GM04503 (cell line): ENCODE measurements around the gene MYORG.

ENCODE experiments used
- DNase-seq: peaks from one replicate; pipeline ENCODE4 v3.0.0-alpha.2; 2012; ENCODE audit warnings: low read depth

MYORG gene

DNA sequence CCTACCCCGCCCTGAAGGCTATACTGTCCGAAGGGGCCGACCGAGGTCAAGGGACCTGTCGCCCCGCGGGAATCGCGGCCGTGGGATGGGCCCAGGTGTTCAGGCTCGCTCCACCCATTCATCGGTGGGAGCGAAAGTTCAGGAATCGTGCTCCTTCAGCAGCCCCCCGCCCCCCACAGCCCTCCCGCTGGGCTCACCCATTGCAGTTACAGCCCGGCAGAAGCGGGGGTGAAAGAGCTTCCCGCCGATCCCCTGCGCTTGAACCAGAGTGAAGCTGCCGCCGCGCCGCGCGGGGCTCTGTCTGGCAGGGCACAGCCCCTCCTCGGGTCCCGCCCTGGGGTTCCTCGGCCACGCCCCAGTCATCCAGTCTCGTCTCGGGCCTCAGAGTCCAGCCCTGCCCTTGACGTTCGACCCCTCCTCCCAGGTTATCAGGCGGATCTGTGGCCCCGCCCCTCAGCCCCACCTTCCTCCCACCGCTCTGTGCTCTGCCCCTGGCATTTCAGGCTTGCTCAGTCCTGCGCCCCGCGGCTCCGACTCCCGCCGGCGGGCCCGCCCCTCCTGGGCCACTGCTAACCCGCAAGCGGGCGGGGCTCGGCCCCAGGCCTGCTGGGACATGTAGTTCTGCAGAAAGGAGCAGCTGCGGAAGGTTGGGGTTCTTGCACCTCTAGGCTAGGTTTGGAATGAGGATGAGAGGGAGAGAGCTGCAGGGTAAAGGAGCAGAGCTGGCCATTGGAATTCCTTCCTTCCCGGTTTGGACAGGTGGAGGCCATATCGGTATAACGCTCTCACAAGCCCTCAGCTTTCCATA, at the start of gene MYORG:
Gene MYORG (minus strand): TSS at position 303 of the 808 bp plus-strand sequence. CDS start 3,955 bp downstream, outside the sequence.
- peak; percentile 50 for DNase-seq

DNA sequence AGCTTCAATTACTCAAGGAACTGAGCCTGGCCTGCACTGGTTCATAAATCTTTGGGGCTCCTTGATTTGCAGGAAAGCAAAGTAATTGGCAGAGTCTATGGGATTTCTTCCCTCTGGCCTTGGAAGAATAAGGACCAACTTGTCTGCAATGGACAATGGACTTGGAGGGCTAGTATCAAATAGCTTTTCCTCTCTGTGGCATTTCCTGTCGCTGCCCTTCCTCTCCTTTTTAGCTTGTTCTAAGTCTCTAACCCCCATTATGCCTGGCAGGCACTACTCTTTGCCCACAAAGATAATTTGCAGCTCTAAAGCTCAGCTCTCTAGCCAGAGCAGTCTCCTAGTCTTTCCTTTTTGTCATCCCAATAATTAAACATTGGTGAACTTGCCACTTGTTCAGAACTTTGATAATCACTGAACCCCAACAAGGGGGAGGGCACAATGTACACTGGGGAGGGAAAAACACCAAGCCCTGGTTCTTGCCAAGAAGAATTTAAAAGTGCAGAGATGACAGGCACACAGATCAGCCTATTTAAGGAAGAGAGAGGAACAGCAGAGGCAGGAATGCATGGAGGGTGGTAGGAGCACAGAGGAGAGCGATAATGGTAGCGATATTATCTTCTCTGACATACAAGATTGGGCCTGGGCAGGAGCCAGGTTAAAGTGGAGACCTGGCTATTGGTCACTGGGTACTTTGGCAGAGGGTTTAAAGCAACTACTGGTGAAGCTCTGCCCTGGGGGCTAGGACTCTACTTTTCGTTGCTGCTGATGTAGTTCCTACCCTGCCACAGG, 43.2 kb upstream of the MYORG start:
- DNase-seq = no peak

DNA sequence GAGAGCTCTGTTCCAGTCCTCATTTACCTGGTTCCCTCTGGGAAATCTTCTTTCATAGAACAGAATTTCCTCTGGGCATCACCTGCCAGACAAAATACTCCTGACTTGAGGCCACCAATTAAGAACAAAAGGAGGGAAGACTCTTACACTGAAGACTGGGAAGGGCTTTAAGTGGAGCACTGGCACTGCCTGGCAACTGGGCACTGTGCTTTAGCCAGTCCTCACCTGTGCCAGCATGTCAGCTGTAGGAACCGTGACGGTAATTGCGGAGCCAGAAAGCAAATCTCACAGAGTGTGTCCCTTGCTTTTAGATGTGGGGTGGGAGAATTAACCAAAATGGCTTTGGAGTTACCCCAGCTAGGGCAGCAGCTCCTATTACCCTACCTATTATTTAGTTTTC, 41.0 kb upstream of the MYORG start:
- DNase-seq = no peak

DNA sequence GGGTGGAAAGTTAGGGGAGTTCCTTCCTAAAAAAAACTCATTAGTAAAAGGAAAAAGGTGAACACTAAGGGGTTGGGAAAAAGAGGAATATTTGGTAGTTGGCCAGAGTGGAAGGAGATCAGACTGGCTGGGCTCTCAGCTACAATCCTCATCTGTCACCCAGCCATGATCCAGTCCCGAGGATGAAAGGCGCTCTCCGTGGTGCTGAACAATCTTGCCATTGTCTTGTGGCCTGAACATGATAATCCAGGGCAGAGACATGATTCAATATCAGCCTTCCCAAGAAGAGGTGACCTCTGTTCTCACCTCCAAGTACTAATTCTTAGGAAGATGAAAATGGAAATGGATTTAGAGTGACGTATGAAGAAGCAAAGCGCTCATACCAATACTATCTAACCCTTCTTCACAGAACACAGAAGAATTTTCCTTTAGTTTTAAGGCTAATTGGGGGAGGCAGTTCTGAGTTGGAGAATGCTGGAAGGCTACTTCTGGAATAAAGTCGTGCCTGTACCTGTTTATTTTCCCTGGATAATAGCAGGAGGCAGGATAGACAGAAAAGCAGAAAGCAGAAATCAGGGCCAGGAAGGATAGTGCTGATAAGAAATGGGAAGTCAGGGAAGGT, 36.6 kb upstream of the MYORG start:
- no peak for DNase-seq

DNA sequence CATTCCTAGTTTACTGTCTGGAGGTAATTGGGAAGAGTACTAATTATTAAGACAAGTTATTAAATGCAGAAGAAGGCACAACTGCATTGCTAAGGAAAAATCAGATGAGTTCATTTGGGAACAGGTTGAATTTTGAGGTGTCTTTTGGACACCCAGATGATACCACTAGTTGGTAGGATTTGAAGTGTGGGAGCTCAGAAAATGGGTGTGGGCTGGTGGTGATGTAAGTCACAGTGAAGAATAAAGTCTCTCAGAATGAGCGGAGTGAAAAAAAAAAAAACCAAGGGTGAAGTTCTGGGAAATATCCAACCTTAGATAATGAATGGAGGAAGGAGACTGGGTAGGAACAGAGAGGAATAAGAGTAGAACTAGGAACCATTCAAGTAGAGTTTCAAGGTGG, 35.6 kb upstream of the MYORG start:
- no peak for DNase-seq

DNA sequence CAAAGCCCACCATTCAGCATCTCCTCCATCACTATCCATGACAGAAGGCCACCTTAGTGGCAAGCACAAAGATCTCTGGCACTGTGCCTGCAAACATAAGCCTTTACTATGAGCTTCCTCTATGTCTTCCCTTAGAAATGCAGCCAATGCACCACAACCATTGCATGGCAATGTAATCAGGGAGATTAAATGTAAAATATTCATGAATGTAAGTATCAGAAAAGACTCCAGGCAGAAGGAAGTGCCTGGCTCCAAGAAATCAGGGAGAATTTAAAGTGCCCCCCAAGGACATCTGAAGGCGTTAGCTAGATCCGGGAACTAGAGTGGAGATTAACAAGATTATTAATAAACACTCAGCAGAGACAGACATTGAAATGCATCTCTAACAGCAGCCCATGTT, 32.5 kb upstream of the MYORG start:
- DNase-seq = no peak

DNA sequence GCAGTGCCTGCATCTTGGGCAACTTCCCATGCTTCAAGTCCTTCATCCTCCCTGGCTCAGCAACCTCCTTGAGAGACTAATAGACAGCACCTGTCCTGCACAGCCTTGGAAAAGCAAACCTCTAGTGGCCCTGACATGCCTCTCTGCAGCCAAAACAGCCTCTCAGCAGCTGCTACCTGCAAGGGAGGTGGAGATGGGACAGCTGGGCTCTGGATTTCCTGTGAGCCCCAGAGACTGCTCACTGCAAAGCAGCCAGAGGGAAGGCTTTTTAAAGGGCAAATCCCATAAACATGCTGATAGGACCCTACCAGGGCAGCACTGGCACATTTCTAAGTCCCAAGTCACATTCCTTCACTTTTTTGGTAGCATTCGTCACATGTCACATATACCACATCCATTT, 31.5 kb upstream of the MYORG start:
- no peak for DNase-seq

DNA sequence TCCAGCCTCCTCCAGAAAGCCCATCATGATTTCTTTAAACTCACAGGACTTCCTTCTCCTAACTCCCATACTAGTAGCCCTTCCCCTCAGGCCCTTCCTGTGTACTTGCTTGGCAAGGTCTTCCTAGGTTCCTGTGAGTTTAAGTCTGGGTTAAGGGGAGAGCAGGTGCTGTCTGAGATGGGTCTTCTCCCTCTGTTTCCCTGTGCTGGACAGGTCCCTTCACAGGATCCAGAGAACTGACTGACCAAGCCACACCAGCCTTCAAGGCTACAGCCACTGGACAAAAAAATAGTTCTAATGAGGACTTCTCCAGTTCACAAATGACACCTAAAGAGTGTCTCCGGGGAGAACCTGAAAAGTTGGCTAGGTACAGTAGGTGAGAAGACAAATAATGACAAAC, 29.5 kb upstream of the MYORG start:
- no peak for DNase-seq

DNA sequence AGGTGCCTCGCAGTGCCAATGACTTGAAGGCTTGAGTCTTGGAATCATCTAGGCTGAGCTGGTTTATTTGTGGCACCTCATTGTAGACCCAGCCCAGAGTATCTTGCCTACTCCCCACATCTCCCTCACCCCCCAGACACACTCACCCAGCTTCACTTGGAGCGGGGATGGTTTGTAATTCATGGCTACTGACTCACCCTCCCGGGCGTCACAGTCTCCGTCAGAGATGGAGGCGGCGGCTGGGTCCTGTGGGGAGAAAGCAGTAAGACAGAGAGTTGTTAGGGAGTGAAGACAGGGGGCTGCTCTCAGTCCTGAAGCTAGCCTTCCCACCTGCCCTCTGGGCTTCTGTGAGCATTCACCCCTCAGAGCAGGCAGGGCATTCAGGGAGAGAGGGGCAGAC, 29.0 kb upstream of the MYORG start:
- peak; percentile 15 for DNase-seq

DNA sequence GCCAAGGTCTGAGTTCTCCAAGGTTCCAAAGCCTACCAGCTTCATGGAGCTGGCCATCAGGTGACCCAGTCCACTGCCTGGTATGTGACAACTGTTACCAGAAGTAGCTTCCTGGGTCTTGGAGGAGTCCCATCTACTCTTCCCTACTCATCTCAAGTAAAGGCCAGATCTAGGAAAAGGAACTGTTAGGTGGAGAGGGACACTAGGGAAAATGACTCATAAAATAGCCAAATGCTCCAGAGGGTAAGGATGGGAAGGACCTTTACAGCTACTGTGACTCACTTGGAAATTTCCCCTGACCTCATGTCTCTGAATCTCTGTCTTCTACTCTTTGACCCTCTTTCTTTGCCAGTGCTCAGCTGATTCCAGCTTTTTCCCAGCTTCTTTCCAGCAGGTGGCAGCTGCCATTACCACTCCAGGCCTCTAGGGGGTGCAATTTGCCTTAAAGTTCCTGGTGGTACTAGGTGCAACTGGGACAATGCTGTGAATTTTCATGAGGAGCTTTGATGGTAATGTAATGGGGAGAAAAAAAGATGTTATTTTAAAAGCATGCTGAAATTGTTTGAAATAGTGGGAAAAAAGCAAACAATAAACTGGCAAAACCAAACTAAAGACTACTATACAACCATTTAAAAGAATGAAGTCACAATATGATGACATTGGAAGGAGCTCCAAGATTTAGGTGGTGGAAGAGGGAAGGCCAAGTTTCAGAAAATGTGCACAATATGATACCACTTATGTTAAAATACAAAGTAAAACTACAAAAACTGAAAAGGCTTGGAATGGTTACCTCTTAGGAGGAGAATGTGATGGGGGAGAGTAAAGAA, 27.1 kb upstream of the MYORG start:
- peak; percentile 17 for DNase-seq

DNA sequence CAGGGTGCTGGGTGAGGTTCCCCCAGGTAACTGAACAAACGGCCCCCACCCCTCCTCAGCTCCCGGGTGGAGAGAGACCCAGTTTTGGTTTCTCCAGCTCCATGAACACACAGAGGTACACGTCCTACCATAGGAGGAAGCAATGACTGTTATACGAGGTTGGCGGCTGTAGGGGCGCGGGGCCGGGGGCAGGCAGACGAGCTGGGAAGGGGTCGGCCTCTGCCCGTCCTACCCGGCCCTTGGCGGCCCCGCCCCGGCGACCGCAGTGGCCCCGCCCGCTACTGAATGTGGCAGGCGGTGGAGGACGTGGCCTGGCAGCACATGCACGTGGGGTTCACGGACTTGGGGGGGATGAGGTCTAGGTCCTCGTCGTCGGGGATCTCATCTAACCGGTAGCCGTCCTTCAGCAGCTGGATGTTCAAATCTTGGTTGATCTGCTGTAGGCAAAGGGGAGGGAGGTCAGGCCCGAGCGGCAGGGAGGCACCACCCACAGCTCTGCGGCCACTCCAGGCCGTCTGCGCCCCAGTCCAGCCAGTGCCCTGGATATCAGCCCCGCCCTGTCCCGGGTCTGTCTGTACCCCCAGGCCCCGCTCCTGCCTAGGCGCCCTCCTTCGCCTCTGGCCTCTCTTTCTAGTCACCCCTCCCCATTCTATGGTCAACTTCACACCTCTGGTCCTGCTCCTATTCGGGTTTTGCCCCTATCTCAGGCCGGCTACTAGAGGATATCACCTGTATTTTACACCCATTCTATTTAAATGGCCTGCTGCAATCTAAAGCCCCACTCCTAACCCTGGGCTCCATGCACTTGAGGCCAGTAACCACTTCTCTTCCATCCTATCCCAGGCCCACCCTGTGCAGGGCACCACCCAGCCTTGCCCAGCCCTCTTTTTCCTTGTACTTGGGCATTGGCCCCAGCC, 24.2 kb upstream of the MYORG start:
- no peak for DNase-seq

DNA sequence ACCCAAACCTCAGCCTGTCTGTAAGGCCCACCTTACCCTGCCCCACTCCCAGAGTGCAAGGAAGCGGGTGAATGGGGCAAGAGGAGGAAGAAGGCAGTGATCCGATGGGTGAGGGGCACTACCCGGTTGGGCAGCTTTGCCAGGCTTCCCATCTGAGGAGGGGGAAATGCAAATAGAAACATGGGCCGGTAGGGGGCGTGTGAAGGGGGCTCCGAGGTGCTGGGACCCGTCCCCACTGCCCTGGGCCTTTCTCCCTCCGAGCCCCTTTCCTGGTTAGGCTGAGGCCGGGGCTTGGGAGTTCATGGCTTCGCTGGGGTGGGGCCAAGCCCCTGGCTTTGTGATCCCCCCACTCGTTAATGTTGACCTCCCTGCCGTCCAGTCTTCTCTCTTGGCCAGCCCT, 23.6 kb upstream of the MYORG start:
- DNase-seq = no peak

DNA sequence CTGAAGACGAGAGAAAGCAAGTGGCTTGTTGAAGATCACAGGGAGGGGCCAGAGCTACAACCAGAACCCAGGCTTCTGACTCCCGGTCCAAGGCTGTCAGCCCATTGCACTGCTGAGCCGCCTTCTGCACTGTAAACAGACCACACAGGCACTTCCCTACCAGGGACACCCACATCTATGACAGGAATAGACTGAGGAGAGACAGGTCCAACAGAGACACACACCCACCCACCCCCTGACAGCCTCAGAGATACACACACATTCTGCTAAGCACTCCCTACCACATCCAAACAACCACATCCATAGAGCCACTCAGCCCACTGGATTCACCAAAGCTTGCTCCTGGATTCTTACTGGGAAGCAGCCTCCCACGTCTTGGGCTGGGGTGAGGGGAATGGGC, 23.0 kb upstream of the MYORG start:
- no peak for DNase-seq

DNA sequence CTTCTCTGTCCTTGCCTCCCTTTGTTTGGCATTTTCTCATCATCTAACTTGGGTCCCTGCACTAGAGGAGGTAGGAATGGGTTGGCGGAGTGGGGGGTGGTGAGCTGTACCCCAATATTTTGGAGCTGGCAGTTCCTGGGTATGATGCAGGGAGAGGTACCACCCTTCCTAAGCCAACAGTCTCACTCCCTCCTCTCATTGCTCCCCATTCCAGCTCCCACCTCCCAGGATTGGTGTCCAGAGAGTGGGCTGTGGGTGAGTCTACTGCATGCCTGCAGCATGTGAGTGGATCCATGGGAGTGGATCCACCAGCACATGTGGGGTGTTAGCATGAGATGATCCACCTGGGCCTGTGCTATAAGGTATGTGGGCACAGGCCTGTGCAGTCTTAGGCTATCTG, 22.2 kb upstream of the MYORG start:
- no peak for DNase-seq

DNA sequence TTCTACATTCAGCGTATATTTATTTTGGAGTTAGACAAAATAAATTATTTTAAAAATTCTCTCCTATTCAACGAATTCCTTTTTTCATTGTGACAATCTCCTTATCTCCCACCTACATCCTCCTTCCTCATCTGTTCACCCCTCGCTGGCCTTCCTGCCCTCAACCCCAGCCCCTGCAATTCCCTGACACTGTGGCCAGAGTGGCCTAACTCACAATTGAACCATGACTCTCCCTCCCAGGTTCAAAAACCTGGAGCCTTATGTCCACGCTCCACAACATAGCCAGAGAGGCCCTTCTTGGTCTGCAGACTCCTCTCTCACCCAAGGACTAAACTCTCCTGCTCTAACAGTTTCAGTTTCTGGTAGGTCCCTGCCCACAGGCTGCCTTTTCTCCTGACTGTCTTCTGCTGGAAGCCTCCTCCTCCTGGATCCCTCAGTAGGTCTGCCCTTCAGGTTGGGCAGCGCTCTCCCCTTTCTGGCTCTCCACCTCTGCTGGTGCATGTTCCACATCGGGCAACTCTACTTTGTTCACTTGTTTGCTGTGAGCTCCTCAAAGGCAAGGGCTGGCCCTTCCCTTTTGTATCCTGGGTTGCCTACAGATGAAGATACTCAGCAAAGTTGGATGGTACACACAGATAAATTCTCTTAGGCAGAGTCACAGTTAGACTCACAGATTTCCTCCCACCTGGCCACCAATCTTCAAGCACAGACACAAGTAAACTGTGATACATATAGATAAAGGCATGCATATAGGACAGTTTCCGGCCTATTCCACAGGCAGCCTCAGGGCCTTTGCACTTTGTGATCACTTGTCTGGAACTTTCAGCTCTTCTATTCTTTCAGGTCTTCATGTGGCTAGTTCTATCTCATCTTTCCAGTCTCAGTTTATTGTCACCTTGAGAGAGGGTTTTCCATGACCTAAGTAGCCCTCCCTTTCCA, 19.8 kb upstream of the MYORG start:
- no peak for DNase-seq

DNA sequence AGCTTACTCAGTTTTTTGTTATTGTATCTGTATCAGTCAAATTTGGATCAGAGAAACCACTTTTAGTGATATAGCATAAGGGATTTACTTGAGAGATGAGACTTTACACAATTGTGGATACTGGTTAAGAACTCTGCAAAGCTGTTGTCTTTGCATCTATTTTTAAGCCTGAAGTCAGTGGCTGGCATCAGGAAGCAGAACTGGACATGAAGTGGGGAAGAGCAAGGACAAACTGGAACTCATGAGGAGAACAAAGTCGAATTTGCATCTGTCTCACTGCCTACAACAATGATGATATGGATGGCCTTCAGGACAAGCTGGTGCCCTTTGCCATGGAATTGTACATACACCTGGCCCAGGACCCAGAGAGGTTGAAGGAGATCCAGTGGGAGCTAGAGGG, 15.8 kb upstream of the MYORG start:
- DNase-seq = no peak

DNA sequence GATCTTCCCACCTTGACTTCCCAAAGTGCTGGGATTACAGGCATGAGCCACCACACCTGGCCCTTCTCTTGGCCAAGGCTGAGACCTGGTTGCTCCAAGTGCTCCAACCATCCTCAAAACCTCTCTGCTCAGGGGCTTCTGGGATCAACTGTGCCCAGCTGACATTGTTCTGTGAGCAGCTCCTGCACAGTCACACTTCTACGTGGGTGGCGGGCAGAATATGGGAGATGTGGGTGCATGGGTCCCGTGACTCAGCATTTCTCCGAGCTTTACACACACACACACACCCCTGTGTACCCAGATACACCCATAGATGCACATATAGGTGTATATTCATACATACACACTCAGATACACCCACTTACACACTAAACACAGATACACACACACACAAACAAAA, 10.5 kb upstream of the MYORG start:
- no peak for DNase-seq

DNA sequence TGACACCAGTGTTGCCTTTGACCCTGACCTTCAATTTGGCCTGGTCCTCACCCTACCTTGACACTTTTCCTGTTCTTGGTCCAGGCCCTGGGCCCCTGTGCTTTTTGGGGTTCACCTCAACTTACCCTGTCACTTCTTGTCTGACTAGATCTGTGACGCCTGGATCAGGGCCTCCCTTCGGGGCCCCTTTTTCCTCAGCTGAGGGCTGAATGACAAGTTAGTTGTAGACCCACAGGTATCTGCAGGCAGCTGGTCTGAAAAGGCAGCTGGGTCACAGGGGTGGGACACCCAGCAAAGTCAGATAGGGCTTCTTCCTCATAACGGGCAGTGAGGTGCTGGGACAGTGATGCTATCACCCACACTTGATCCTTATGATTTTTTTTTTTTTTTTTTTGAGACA, 10.0 kb upstream of the MYORG start:
- no peak for DNase-seq

DNA sequence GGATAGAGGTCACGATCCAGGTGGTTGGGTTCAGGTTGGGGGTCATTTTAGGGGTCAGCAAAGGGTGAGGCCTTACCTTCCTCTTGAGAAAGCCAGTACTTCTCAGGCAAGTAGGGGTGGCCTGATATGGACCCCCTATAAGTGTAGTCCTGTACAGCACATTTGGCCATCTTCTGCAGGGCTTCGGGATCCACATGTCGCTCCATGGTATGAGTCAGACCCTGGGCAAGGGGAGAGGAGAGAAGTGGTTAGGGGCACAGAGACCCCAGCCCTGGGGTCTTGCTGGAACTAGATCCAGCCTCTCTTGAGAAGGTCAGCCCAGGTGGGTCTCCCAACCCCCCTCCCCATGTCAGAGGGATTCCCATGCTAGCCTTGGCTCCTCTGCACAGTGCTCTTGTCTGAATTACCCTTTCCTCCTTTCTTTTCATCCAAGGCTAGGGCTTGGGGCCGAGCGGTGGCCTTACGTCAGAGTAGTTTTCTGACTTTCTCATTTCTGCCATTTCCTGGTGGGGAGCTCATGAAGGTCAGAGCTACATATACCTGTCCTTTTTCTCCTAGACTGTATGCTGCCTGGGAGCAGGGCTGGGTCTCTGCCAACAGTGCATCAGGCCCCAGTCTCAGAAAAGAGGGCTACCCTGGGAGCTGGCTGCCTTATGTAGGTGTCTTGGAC, 9.0 kb upstream of the MYORG start:
- no peak for DNase-seq
